ENCODE results near the gene ZFAND3.
A peak's percentile ranks its signal among the peaks of the same experiment; 100 is the strongest.

The ZFAND3 gene

DNA sequence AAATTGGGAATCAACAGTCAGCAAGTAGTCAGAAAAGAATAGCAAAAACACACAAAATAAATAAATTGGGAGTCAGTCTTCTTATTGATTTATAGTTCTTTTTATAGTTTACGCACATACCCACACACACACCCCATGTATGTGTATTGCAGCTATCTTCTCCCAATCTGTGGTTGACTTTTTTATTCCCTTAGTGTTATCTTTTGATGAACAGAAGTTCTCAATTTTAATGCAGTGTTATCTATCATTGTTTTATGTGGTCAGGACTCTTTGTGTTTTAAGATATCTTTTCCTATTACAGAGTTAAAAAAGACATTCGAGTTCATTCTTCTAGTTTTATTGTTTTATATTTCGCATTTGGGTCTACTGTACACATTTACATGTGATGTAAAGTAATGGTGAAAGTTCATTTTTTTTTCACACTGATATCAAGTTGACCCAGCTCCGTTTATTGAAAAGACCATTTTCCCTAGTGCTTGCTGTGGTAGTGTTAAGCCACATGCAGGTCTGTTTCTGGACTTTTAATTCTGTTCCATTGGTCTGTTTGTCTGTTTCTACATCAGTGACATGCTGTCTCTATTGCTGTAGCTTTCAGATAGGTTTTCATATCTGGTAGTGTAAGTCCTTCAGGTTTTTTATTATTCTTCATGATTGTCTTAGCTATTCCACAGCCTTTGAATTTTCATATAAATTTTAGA is 78.4 kb downstream of the ZFAND3 start:
- no peak for DNase-seq

DNA sequence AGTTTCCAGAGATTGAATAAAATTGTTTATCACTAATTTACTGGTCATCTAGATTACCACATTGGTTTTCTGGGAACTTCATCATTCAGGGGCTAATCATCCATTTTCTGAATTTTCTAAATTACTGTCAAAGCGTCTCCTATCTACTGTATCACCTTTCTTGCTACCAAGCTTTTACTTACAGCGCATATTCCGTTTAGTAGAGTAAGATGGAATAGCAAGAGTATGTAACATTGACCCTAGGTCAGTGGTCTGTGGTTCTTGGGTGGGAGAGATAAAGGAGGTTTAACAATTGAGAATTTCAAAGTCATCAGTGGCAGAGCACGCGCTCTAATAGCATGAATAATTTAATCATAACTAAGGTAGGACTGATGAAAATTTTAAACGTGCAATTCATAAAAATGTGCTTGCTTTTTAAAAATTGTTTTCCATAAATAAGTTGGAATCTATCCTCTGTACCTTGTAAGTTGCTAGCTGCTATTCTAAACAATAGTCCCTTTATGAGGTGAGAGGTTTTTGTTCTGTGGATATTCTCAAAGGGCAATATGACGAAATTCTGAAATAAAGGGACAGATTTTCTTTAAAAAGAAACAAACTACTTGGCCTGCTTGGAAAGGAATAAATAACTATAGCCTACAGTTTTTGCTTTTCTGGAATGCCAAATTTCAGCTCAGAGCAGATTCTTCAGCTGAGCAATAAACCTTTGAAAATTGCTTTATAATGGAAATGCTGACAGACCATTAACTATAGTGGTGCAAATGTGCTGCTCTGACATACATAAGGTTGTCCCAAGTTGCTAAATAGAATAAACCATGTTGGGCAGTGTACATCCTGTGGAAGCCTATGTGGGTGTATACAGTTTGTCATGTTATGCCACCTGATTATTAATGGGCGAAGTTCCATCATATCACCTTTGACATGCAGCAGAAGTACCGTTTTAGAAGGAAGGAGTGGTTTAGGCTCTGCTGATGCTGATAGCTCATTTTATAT is 84.1 kb downstream of the ZFAND3 start:
- DNase-seq = no peak

DNA sequence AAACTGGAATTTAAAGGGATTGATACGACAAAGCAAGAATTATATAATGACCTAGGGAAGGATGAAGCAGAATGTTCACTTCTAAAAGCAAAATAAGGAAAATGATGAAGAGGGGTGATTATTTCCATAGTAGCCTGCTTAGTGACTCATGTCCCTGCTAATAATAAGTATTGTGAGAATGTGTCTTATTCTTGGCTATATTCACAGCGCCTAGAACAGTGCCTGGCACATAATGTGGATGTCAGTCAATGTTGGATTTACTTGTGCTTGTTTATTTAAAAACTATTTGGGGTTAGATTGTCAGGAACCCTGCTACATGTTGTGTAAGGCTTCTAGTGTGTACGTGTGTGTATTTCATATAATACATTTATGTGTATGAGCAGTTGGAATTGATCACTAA is 85.1 kb downstream of the ZFAND3 start:
- no peak for DNase-seq

- no peak for DNase-seq
These were observed 86.6 kb downstream of the ZFAND3 start for GRCh38 chr6:37906121-37906520.

DNA sequence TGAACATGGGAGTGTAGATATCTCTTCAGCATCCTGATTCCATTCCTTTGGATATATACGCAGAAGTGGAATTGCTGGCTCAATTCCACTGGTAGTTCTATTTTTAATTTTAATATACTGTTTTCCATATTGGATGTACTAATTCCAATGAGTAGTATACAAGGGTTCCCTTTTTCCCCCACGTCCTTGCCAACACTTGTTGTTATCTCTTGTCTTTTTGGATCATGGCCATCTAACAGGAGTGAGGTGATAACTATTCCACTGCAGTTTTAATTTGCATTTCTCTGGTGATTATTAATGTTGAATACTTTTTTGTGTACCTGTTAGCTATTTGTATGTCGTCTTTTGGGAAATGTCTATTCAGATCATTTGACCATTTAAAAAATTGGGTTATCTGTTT is 91.5 kb downstream of the ZFAND3 start:
- no peak for DNase-seq

DNA sequence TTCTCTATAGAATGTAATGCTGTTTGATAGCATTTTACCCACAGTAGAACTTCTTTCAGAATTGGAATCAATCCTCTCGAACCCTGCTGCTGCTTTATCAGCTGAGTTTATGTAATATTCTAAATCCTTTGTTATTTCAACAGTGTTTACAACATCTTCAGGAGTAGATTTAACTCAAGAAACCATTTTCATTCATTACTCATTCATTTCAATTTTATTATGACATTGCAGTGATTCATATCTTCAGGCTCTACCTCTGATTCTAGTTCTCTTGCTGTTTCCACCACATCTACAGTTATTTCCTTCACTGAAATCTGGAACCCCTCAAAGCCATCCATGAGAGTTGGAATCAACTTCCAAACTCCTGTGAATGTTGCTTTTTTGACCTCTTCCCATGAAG is 93.7 kb downstream of the ZFAND3 start:
- DNase-seq = no peak

DNA sequence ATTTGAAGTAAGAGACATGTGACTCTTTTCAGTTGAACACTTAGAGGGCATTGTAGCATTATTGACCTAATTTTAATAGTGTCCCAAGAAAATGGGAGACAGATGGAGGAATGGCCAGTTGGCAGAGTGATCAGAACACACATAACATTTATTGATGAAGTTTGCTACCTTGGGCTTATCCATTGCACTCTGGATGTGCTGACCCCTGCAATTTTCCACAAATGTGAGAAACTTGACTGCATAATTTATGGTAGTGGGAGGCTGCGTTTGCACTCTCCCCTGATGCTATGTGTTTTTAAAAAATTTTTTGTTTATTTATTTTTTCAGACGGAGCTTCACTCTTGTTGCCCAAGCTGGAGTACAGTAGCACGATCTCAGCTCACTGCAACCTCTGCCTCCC is 95.9 kb downstream of the ZFAND3 start:
- DNase-seq = no peak

- DNase-seq = no peak
These were observed 96.6 kb downstream of the ZFAND3 start for GRCh38 chr6:37916149-37916548.

GRCh38 chr6:37916675-37917074 is 97.1 kb downstream of the ZFAND3 start:
- no peak for DNase-seq

- DNase-seq = no peak
These were observed 98.0 kb downstream of the ZFAND3 start for GRCh38 chr6:37917566-37917965.

- DNase-seq = no peak
These were observed 100.1 kb downstream of the ZFAND3 start for GRCh38 chr6:37919417-37920157.

- peak; percentile 43 to 84 for DNase-seq
These were observed 101.1 kb downstream of the ZFAND3 start for GRCh38 chr6:37920667-37921066.

GRCh38 chr6:37922563-37922962 is 103.0 kb downstream of the ZFAND3 start:
- no peak for DNase-seq

- no peak for DNase-seq
These were observed 104.0 kb downstream of the ZFAND3 start for GRCh38 chr6:37923514-37923913.

DNA sequence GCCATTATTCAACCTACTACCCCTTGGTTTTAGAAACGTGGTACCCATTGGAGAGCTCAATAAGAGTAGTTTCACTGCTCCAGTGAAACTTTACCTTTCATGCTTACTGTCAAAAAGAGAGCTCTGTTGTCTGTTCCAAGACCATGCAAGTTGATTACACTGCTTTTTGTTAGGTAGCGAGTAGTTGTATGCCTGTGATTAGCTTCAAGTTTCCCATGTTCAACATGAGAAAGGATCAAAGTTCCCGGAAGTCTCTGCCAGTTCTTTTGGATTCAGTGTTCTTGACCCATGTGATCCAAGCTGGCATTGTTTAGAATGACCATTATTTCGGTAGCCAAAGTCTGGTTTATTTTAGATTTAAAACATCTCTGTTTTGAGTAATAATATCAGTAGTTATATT is 107.1 kb downstream of the ZFAND3 start:
- no peak for DNase-seq

- no peak for DNase-seq
These were observed 108.7 kb downstream of the ZFAND3 start for GRCh38 chr6:37928217-37928616.

GRCh38 chr6:37930288-37930971 is 110.9 kb downstream of the ZFAND3 start:
- DNase-seq = no peak

DNA sequence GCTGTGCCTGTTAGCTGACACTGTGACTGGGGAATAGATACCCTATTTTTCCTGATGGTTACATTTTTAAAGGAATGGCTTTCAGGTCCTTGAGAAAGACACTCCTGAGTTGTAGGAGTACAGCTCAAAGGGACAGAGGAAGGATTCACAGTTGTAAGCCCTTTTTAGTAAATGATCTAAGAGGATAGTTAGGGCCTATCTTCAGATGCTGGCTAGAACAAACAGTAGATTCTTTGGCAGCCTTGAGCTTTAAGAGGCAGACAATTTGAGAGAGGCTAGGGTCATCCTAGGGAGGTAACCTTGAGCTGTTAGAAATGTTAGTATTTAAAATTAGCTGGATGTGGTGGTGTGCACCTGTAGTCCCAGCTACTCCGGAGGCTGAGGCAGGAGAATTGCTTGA is 111.5 kb downstream of the ZFAND3 start:
- DNase-seq = no peak

GRCh38 chr6:37934276-37934675 is 114.7 kb downstream of the ZFAND3 start:
- DNase-seq = no peak

DNA sequence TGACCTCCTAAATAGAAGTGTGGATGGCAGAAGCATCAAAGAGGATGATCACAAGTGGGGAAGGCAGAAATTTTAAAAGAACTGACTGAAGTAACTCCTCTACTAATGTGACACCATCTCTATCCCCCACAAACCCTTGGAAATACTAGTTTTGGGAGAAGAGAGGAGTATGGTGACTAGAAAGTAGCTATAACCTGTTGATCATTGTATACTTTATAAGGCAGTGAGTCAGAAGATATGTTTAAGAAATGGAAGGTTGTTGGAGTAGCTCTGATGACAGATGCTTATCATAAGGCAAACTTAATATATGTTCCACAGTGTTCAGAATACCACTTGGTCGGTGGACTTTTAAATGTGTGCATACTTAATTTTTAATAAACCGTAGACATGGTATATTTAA is 116.6 kb downstream of the ZFAND3 start:
- no peak for DNase-seq

DNA sequence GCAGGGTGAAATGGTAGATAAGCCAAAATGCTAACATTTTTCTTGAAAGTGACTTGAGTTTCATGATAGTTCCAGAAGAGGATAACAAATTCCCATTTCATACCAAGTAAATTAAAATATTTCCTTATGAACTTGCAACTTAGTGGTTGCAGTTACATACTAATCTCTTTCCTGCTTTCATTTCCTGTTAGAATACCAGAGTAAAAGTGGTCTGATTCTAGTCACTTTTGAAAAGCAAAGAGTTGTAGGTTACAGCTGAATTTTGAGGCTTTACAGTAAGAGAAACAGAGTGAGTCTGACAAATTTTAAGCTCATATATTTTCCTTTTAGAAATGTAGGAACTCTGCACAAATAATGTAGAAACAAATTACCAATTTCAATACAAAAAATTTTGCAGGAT is 117.4 kb downstream of the ZFAND3 start:
- DNase-seq = no peak

GRCh38 chr6:37938909-37939308 is 119.4 kb downstream of the ZFAND3 start:
- no peak for DNase-seq

Measured in NCI-H2081 (cell line).